A549 (cell line): ENCODE measurements around the gene SBNO2. TPM values are rescaled to one million over a fixed set of nuclear protein-coding genes. Genes with fewer than 3 reads are reported as not detected.

Source experiments
- ATAC-seq, 2 experiments: fragments of 200-7000 bp in 1 of 2; fragments of >200 bp in 1 of 2; cut with Nextera tagmentation in 1 of 2; cut with Tn5 transposase in 1 of 2; 3 replicates each; pipeline versions ENCODE4 v1.8.0 to v1.9.1; 2018 to 2020; ENCODE audit warnings: mild to moderate bottlenecking in 1 of 2, moderate library complexity in 1 of 2
- CTCF ChIA-PET: fragments of 300-600 bp; sonication (Branson Sonifier 250); formaldehyde crosslinking; extraction: SDS; loops from one replicate; lab custom pipeline; 2021; ENCODE audit warnings: antibody characterized with exemption, inconsistent platforms; lab: Yijun Ruan, JAX
- POLR2A ChIA-PET: fragments of 350-600 bp; formaldehyde crosslinking; extraction: SDS; loops from one replicate; lab custom pipeline; 2021; ENCODE audit warnings: antibody characterized with exemption, inconsistent platforms; lab: Yijun Ruan, JAX
- DNase-seq, 2 experiments: peaks; one replicate each; pipeline versions ENCODE4 v3.0.0 to v3.0.0-alpha.2; 2011 to 2016; ENCODE audit warnings: low read depth in 1 of 2, low spot score in 1 of 2
- FAIRE-seq: peaks from 2 replicates; lab custom pipeline; 2011; peaks lifted over from hg19 to GRCh38; lab: Jason Lieb, UNC
- H3K27ac ChIP-seq, 2 experiments: fragments of >200 bp; sonication (Bioruptor Twin); formaldehyde crosslinking; 3 replicates each; pipeline ENCODE4 v1.5.1; 2016 to 2017
- H3K4me1 ChIP-seq: fragments of >200 bp; sonication (Bioruptor Twin); formaldehyde crosslinking; 3 replicates; pipeline ENCODE4 v1.6.1; 2016
- H3K4me2 ChIP-seq: fragments of >200 bp; sonication (Bioruptor Twin); formaldehyde crosslinking; 3 replicates; pipeline ENCODE4 v1.6.1; 2016
- H3K4me3 ChIP-seq: fragments of >200 bp; sonication (Bioruptor Twin); formaldehyde crosslinking; 3 replicates; pipeline ENCODE4 v1.5.1; 2016
- H3K9me3 ChIP-seq: fragments of >200 bp; sonication (Bioruptor Twin); formaldehyde crosslinking; 3 replicates; pipeline ENCODE4 v1.6.1; 2016
- ATOH8 ChIP-seq: fragments of 250-450 bp; sonication (Bioruptor Pico); IDR thresholded peaks from 2 replicates; pipeline ENCODE4 v1.5.0; 2020; ENCODE audit warnings: low read depth, mild to moderate bottlenecking, moderate library complexity
- BHLHE40 ChIP-seq: IDR thresholded peaks from 2 replicates; pipeline ENCODE4 v1.6.1; 2012; ENCODE audit warnings: low read depth, low read length, inconsistent platforms
- CEBPB ChIP-seq, 2 experiments: fragments of >200 bp in 1 of 2; sonication (Bioruptor Twin) in 1 of 2; formaldehyde crosslinking in 1 of 2; IDR thresholded peaks; 2 replicates each; pipeline ENCODE4 v1.6.1; 2012 to 2016
- CHD2 ChIP-seq: fragments of 150-350 bp; IDR thresholded peaks from 2 replicates; pipeline ENCODE4 v1.6.1; 2014; ENCODE audit warnings: low read length; ENCODE audit not compliant: partially characterized antibody
- CTCF ChIP-seq: fragments of >200 bp; sonication (Bioruptor Twin); formaldehyde crosslinking; IDR thresholded peaks from 3 replicates; pipeline ENCODE4 v1.5.1; 2016
- E2F6 ChIP-seq: IDR thresholded peaks from 2 replicates; pipeline ENCODE4 v1.6.1; 2012; ENCODE audit warnings: low read depth, borderline replicate concordance
- EHMT2 ChIP-seq: fragments of 200-600 bp; sonication (generic); IDR thresholded peaks from 2 replicates; pipeline ENCODE4 v1.6.1; 2016; ENCODE audit warnings: antibody characterized with exemption, low read depth, mild to moderate bottlenecking, moderate library complexity
- ESRRA ChIP-seq: fragments of 150-350 bp; IDR thresholded peaks from 2 replicates; pipeline ENCODE4 v1.6.1; 2014; ENCODE audit warnings: mild to moderate bottlenecking, low read length, borderline replicate concordance
- FOSL2 ChIP-seq, 2 experiments: fragments of 450-650 bp in 1 of 2; fragments of >200 bp in 1 of 2; sonication (Bioruptor Twin) in 1 of 2; formaldehyde crosslinking; IDR thresholded peaks; 2 replicates each; pipeline versions ENCODE4 v1.5.0 to v1.6.1; 2016 to 2020; ENCODE audit warnings: mild to moderate bottlenecking in 1 of 2, moderate library complexity in 1 of 2
- HES2 ChIP-seq: fragments of >200 bp; sonication (Bioruptor Twin); formaldehyde crosslinking; IDR thresholded peaks from 2 replicates; pipeline ENCODE4 v1.6.1; 2016
- HEYL ChIP-seq: fragments of 250-450 bp; sonication (Bioruptor Pico); IDR thresholded peaks from 2 replicates; pipeline ENCODE4 v1.8.0; 2021; ENCODE audit warnings: mild to moderate bottlenecking, moderate library complexity
- JUNB ChIP-seq: fragments of >200 bp; sonication (Bioruptor Twin); formaldehyde crosslinking; IDR thresholded peaks from 2 replicates; pipeline ENCODE4 v1.6.1; 2016
- KDM1A ChIP-seq: fragments of 200-600 bp; sonication (generic); IDR thresholded peaks from 2 replicates; pipeline ENCODE4 v1.6.1; 2016; ENCODE audit warnings: low read depth, mild to moderate bottlenecking
- KDM5A ChIP-seq: fragments of 200-600 bp; sonication (generic); IDR thresholded peaks from 2 replicates; pipeline ENCODE4 v1.6.1; 2016; ENCODE audit warnings: antibody characterized with exemption, mild to moderate bottlenecking
- MAFK ChIP-seq: fragments of 450-650 bp; IDR thresholded peaks from 2 replicates; pipeline ENCODE4 v1.6.1; 2014; ENCODE audit not compliant: partially characterized antibody
- MAX ChIP-seq: IDR thresholded peaks from 2 replicates; pipeline ENCODE4 v1.6.1; 2012
- MYC ChIP-seq: IDR thresholded peaks from 2 replicates; pipeline ENCODE4 v1.6.1; 2012; ENCODE audit warnings: mild to moderate bottlenecking, inconsistent platforms, low read length, improper control_type of control experiment, borderline replicate concordance
- NFE2L2 ChIP-seq: fragments of 150-350 bp; conservative IDR thresholded peaks from 2 replicates; pipeline ENCODE4 v1.6.1; 2014; ENCODE audit warnings: low read length
- RARB ChIP-seq: fragments of 250-450 bp; sonication (Bioruptor Pico); IDR thresholded peaks from 2 replicates; pipeline ENCODE4 v1.8.0; 2021; ENCODE audit warnings: mild to moderate bottlenecking, moderate library complexity
- REST ChIP-seq: fragments of 200-600 bp; sonication (generic); IDR thresholded peaks from 2 replicates; pipeline ENCODE4 v1.6.1; 2016; ENCODE audit warnings: antibody characterized with exemption, mild to moderate bottlenecking, moderate library complexity
- RFX5 ChIP-seq: fragments of 450-650 bp; IDR thresholded peaks from 2 replicates; pipeline ENCODE4 v1.7.1; 2014; ENCODE audit warnings: antibody characterized with exemption, mild to moderate bottlenecking, moderate library complexity
- RNF2 ChIP-seq: fragments of 200-600 bp; sonication (generic); IDR thresholded peaks from 2 replicates; pipeline ENCODE4 v1.6.1; 2016; ENCODE audit warnings: low read depth, mild to moderate bottlenecking, antibody characterized with exemption, moderate library complexity, borderline replicate concordance
- SREBF2 ChIP-seq: fragments of 450-650 bp; IDR thresholded peaks from 2 replicates; pipeline ENCODE4 v1.6.1; 2014; ENCODE audit warnings: mild to moderate bottlenecking, moderate library complexity
- TFCP2L1 ChIP-seq: fragments of 250-450 bp; sonication (Bioruptor Pico); IDR thresholded peaks from 2 replicates; pipeline ENCODE4 v1.5.0; 2021; ENCODE audit warnings: mild to moderate bottlenecking
- USF2 ChIP-seq: fragments of 450-650 bp; IDR thresholded peaks from 2 replicates; pipeline ENCODE4 v1.6.1; 2014; ENCODE audit warnings: antibody characterized with exemption
- ZNF302 ChIP-seq: fragments of 250-450 bp; sonication (Bioruptor Pico); IDR thresholded peaks from 2 replicates; pipeline ENCODE4 v1.9.0; 2021; ENCODE audit warnings: inconsistent platforms, mild to moderate bottlenecking, moderate library complexity
- WGBS: methylation state at CpG from one replicate; pipeline ENCODE4 v1.1.6; 2017; ENCODE audit errors: missing lambda C conversion rate; 5-methylcytosine and 5-hydroxymethylcytosine counted together
- polyA plus RNA-seq, 4 experiments: library from polyadenylated mRNA; depleted of rRNA in 3 of 4; stranded (reverse); fragments of >200 nt; fragmentation: RNase III in 1 of 4; extraction: RNeasy Plus Mini Kit Qiagen cat#74134 plus additional on column Dnase treatment in 1 of 4; gene quantifications; 2 replicates in 3 of 4; 3 replicates in 1 of 4; pipeline ENCODE4 v1.2.3, GENCODE V29; 2011 to 2017

Gene SBNO2
- polyA plus RNA-seq, 2 of the 4 experiments (the other 2 are of a cell fraction): 6.8 to 27.0 TPM

- no peaks in the 10 kb centered on the region for H3K9me3 ChIP-seq
- ATAC-seq: peak; percentile 14 to 34; a peak in 4 of 6 replicates
- H3K27ac ChIP-seq: peak overlapping the region; percentile 53 to 75; a peak in 3 of 6 replicates
- POLR2A ChIA-PET: interaction anchor here (1.9 kb wide), 1 partner anchor 9 kb away, joined by 8 read pairs; no protein-coding TSS in a partner anchor
- peak overlapping the region; percentile 93 for H3K4me2 ChIP-seq
- DNase-seq: no peak
- no peak for TF ChIP-seq MAFK
- TF ChIP-seq FOSL2 (IDR thresholded peaks at IDR 0.05): no peak
- 0 out of 2 replicates have a peak, but pooled peaks have one; percentile 3 for TF ChIP-seq FOSL2 (CRISPR knock-in tag; IDR thresholded peaks at IDR 0.05)
- CTCF ChIA-PET: interaction anchor here (0.9 to 2.7 kb wide), 10 partner anchors 8 to 179 kb away, joined by 3 to 18 read pairs (median 4); no protein-coding TSS in a partner anchor
- 57% methylated on average over 6 of the region's 17 CpGs for WGBS
- no peak for FAIRE-seq
- peaks cover 33% of the 10 kb centered on the region for H3K4me1 ChIP-seq
- no peak overlapping the region for H3K4me3 ChIP-seq
These were observed 108.4 kb downstream of the SBNO2 start for GRCh38 chr19:1065606-1066109.

GRCh38 chr19:1064661-1065605, 109.1 kb downstream of the SBNO2 start:
- H3K4me3 ChIP-seq: no peak overlapping the region
- WGBS: 39% methylated on average over 8 of the region's 60 CpGs
- DNase-seq (peak; percentile 44 to 77), FAIRE-seq (no peak), ATAC-seq (peak; percentile 71 to 87)
- peak overlapping the region; percentile 93 for H3K4me2 ChIP-seq
- no peaks in the 10 kb centered on the region for H3K9me3 ChIP-seq
- H3K27ac ChIP-seq: peak overlapping the region; percentile 53 to 75; a peak in 5 of 6 replicates
- ChIA-PET POLR2A (interaction anchor here (0.5 to 1.9 kb wide), 3 partner anchors 9 to 21 kb away, joined by 3 to 8 read pairs (median 3); no protein-coding TSS in a partner anchor), CTCF (interaction anchor here (0.6 to 2.7 kb wide), 18 partner anchors 8 to 153 kb away, joined by 3 to 18 read pairs (median 4); no protein-coding TSS in a partner anchor)
- H3K4me1 ChIP-seq: peaks cover 33% of the 10 kb centered on the region
- TF ChIP-seq HEYL (CRISPR knock-in tag) (no peak), TFCP2L1 (CRISPR knock-in tag) (no peak), SREBF2 (no peak), EHMT2 (no peak), JUNB (no peak), ATOH8 (peak; percentile 36; the same call in 1 of the 2 replicates), ZNF302 (CRISPR knock-in tag) (no peak), KDM1A (no peak), KDM5A (no peak), CHD2 (no peak), NFE2L2 (no peak), MAX (peak; percentile 95), E2F6 (peak; percentile 89), HES2 (no peak), BHLHE40 (no peak), CEBPB (IDR thresholded peaks at IDR 0.05) (no peak), RFX5 (no peak), RNF2 (peak; percentile 77; the same call in 1 of the 2 replicates), REST (no peak), ESRRA (no peak), USF2 (no peak), CTCF (peak; percentile 49), MYC (peak; percentile 47; the same call in 1 of the 2 replicates), RARB (CRISPR knock-in tag) (no peak)
